NCI-H187 (cell line): Measurements from ENCODE around the gene TMEM63C.

ENCODE experiments used
- DNase-seq, 2 experiments: peaks; one replicate each; lab custom pipeline; 2025; lab: John Stamatoyannopoulos, UW

The TMEM63C gene

DNA sequence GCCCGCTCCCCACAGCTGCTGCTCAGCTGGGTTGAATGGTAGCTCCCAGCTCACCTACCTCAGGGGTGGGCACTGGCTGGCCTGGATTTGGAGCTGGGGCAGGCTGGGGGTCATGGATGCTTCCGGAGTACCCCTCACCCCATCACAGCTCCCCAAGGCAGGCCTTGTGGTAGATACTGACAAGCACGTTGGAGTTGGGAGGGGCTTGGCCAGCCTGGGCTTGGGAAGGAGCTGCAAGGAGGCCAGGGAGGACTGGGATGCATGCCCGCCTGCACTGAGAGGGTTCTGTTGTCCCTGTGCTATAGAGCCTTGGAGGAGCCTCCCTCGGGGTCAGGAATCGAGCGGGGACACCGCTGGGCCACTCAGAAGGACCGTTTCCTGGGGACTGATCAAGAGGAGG is 14.2 kb downstream of the TMEM63C start:
- DNase-seq: no peak

- no peak for DNase-seq
Observed at GRCh38 chr14:77197988-77198387, 16.4 kb downstream of the TMEM63C start.

DNA sequence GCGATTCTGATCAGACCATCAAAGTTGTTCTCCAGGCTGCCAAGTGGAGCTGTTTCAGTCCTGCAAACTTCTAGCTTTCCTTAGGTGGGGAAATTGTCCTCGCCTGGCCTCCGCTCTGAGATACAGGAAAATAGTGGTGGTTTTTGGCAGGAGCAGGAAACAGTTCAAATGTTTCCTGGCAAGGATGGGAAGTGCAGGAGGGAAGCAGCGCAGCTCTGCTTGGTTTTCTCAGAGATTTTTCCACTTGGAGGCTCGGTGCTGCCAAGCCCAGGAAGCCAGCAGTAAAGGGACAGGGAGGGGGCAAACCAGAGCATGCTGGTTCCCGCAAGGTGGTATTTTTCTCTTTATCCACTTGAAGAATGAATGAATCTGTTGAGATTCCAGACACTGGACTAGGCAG is 17.0 kb downstream of the TMEM63C start:
- DNase-seq: no peak

DNA sequence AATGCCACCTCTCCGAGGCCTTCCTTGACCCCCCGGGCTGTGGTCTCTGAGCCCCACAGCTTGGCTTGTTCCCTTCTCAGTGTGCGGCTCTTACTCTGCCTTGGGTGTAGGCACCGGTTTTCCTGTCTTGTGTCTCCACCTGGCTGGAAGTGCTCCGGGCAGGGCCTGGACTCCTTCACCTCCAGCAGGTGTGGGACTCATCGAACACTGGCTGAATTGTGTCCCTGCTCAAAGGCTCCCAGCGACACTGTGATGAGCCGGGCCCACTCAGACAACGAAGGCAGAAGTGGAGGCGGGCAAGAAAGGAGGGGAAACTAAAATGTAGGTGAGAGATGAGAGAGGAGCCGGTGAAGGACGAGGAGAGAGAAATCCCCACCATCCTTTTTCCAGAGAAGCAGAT is 18.0 kb downstream of the TMEM63C start:
- DNase-seq: no peak

- DNase-seq: no peak
Observed at GRCh38 chr14:77200406-77200985, 18.9 kb downstream of the TMEM63C start.

DNA sequence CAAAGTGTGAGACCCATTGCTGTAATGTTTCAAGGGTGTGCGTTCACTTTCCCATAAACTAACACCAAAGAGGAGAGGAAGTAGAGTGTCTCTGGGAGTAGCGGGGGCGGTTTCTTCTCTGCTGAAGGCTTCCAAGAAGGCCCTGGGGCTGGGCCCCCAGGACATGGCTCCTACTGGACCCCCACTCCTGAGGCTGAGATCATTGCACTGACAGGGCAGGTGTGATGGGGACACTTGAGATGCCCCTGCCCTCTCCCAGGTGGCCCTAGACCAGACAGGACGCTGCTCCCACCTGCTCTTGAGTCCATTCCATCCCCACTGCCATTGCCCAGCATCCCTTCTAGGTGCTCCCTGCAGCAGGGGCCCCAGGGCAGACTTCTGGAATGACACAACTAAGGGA is 20.1 kb downstream of the TMEM63C start:
- DNase-seq: no peak

GRCh38 chr14:77203611-77204458 is 22.2 kb downstream of the TMEM63C start:
- DNase-seq: peak; percentile 16 to 64

GRCh38 chr14:77204459-77204771 is 22.8 kb downstream of the TMEM63C start:
- peak; percentile 73 to 88 for DNase-seq

DNA sequence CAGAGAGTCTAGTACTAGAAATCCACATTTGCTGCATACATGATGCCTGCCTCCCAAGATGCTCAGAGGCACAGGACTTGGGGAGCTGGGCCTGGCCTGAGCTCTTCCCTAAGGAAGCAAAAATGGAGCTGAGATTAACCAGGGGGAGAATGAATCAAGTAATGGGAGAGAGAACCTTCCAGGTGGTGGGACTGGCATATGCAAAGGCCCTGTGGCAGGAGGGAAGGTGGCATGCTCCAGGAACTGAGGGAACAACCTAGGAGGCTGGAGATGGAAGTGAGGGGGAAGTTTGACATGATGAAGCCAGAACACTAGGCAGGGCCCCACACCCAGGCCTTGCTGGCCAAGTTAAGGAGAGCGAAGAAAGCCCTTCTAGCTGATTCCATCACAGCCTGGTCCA is 23.3 kb downstream of the TMEM63C start:
- DNase-seq: no peak

DNA sequence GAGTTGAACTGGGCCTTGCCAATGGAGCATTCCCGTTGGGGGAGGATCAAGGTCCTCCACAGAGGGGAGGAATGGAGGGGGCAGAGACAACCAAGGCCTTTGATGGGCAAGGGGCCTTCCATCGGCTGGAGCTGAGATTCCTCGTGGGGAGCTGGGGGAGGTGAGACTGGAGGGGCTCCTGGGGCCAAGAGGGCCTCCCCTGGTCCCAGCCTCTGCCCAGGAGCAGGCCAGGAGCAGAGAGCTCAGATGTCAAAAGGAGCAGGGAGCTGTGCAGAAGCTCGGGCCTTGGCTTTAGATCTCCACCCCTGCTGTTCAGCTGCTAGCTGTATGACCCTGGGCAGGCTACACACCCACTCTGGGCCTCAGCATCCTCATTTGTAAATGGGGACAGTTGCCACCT is 24.0 kb downstream of the TMEM63C start:
- no peak for DNase-seq

- no peak for DNase-seq
Observed at GRCh38 chr14:77206261-77206824, 24.7 kb downstream of the TMEM63C start.

DNA sequence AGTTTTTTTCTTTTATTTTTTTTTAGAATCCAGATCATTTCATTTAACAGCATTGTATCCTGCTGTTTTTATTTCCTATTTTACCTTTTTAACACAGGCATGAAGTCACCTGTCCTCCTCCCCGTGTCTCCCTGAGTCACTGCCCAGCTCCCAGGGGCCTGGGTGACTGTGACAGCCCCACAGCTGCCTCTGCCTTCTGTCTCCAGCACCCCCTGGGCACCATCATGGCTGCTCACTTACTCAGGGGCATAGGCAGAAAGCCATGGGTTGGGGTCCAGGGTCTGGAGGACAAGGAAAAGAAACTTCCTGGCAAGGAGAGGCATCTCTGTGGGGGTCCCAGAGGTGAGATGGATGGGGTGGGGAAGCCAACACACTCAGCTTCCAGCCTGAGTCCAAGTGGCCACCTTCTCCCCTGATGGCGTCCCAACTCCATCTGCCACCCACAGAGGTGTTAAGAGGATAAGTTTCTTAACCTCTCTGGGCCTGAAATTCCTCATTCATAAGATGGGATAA is 25.3 kb downstream of the TMEM63C start:
- no peak for DNase-seq

- DNase-seq: no peak
Observed at GRCh38 chr14:77208291-77208978, 26.8 kb downstream of the TMEM63C start.

- DNase-seq: no peak
Observed at GRCh38 chr14:77208979-77209318, 27.4 kb downstream of the TMEM63C start.

- no peak for DNase-seq
Observed at GRCh38 chr14:77212097-77212870, 30.7 kb downstream of the TMEM63C start.

DNA sequence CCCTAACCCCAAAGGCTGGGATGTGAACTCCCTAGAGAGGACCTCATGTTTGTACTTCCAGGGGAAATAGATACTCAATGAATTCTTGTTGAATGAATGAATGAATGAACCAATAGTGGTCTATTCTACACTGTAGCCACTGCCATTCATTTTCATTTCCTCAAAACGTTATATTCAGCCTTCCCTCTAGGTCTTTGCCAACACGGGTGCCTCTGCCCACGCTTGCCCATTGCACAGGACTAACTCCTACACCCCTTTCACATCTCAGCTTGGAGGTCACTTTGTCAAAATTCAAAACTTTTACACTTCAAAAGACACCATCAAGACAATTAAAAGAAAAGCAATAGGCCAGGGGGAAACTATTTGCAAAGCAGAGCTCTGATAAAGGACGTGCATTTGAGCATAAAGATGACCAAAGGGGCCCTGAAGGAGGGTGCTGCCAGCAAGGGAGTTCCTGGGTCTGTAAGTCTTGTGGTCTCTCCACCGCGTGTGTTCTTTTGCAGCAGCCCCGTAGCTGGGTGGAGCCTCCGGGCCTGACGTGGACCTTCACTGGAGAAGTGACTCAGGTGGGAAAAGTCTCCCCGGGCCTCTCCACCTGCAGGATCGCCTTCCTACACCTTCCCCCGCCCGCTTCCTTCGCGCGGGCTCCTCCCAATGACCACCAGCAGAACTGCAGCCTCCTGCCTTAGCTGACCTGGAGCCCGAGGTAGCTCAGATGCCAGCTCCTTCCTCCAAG is 31.5 kb downstream of the TMEM63C start:
- DNase-seq: peak; percentile 42 to 73

- DNase-seq: no peak
Observed at GRCh38 chr14:77213679-77214016, 32.0 kb downstream of the TMEM63C start.

DNA sequence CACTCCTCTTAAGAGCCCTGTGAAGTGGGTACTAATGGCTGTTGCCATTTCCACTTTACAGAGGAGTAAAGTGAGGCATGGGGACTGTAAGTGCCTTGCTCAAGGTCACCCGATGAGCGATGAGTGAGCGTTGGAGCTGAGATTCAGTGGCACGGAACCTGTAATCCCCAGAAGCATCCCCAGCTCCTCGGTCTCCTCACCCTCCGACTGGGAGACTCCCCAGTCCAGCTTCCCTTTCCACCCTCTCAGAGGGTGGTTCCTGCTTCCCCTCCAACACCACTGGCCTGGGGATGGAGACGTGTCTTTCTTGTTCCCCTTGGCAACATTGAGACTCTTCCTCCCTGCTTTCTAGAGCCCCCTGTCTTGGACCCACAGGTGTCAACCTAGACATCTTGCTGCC is 32.6 kb downstream of the TMEM63C start:
- no peak for DNase-seq

DNA sequence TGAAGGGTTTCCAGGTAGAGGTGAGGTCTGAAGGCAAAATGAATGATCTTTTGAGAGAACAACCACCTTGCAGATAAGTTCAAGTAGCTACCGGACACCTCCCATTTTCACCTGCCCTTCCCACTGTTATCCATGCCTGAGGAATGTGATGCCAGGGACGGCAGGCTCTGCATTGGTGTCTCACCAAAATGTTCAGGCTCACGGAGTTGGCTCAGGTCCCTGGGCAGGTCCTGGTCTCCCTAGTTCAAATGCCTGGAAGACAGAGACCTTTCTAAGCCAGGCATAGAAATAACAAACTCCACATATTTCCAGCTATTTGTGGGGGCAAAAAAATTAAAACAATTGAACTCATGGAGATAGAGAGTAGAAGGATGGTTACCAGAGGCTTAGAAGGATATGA is 36.0 kb downstream of the TMEM63C start:
- no peak for DNase-seq

DNA sequence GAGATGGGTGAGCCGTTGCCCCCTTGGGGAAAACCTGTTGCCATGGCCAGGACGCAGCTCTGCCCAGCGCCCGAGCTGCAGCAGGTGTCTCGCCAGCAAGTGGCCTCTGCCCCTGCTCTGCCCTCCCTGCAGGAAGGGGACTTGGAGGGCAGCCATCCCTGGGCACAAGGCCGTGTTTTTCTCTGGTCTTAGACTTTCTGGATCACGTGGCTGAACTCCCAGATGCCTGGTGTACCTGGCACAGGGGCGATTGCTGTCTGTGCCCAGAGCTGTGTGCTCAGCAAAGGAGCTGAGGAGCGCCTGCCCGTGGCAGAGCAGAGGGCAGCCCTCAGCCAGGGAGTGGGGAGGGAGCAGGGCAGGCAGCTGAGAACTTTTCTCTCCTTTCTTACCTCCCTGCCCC is 38.0 kb downstream of the TMEM63C start:
- DNase-seq: no peak

- no peak for DNase-seq
Observed at GRCh38 chr14:77220246-77221017, 38.8 kb downstream of the TMEM63C start.
